H1 (cell line): ENCODE results near the gene HS6ST1. TPM values are rescaled to one million over a fixed set of nuclear protein-coding genes. Genes with fewer than 3 reads are reported as not detected.

Experiments
- EP300 ChIP-seq, 2 experiments: IDR thresholded peaks; 1 replicate in 1 of 2; 2 replicates in 1 of 2; pipeline ENCODE4 v1.6.1; 2011 to 2012; ENCODE audit warnings: low read depth in 2 of 2, low read length in 2 of 2, mild to moderate bottlenecking in 2 of 2, borderline replicate concordance in 1 of 2, inconsistent platforms in 1 of 2, moderate library complexity in 1 of 2
- KDM4A ChIP-seq: IDR thresholded peaks from one replicate; pipeline ENCODE4 v1.7.1; 2012; ENCODE audit warnings: low read depth, mild to moderate bottlenecking, moderate library complexity, low read length, inconsistent platforms; ENCODE audit not compliant: severe bottlenecking
- TAF7 ChIP-seq: optimal IDR thresholded peaks from 2 replicates; pipeline ENCODE3; 2011; ENCODE audit warnings: low read depth, mild to moderate bottlenecking, inconsistent platforms, low read length, moderate library complexity, borderline replicate concordance
- TBP ChIP-seq: IDR thresholded peaks from 2 replicates; pipeline ENCODE4 v1.6.1; 2011; ENCODE audit warnings: low read depth, low read length, improper control_type of control experiment
- polyA plus RNA-seq, 7 experiments: library from polyadenylated mRNA; depleted of rRNA in 3 of 7; stranded (reverse) in 5 of 7; unstranded in 2 of 7; fragments of >200 nt in 5 of 7; fragments of 200-250 nt in 2 of 7; gene quantifications; 1 replicate in 5 of 7; 2 replicates in 1 of 7; 4 replicates in 1 of 7; pipeline versions ENCODE4 v1.2.1 to v1.2.3, GENCODE V29; 2011 to 2013; ENCODE audit warnings: missing spikeins in 2 of 7, mixed read lengths in 2 of 7
- total RNA-seq: library from RNA; stranded (reverse); fragmentation: NEBNext Ultra II Directional; extraction: Animal tissue kit (Norgen Biotek cat#: 25700); gene quantifications from 2 replicates; pipeline ENCODE4 v1.2.1, GENCODE V29; 2021

Gene HS6ST1
- total and polyA plus RNA-seq, 2 of the 8 experiments (the other 6 are each of a cell fraction or from before 2014, with no cell fraction given) = 37.4 to 74.6 TPM

DNA sequence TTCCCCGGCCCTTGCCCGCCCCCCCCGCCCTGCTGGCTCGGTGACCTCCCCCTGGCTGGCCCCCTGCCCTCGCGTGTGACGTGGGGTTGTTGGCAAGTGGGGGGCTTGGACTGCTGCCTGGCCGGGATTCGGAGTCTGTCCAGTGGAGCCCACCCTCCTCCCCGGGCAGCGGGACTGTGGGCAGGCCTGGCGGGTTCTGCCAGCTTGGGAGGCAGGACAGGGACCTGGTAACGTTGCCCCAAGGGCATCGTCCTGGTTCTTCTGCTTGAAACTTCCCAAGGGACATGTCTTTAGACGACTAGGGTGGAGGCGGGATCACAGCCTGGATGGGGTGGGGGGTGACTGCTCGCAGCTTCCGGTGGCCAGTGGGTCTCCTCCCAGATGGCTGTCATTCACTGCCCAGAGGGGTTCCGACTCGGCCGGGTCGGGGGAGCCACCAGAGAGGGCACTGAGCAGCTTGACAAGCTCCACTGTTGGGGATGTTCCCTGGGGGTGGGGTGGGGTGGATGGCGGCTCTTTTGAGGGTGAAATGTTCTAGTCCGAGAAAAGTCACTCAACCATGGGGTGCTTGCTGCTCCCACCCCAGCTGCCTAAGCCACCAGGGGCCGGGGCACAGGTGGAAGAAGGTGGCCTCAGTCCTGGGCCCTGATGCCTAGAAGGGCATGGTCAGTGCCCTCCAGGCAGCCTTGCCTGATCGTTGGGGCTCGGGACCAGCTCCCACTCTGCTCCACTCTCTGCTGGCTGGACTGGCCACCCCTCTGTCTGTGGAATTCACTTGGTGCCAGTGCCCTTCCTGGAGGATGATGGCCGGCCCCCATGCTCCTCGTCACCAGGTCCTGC is 4.3 kb upstream of the HS6ST1 start (continued):
- no peak for TF ChIP-seq KDM4A
- no peak for TF ChIP-seq TAF7
- TF ChIP-seq EP300 (IDR thresholded peaks at IDR 0.05; ENCODE audit: borderline replicate concordance in 1 of 2, low read depth in 2 of 2, low read length in 2 of 2) = no peak
- no peak for TF ChIP-seq TBP
